K562 (cell line): ENCODE results near the gene SEC22C. TPM values are rescaled to one million over a fixed set of nuclear protein-coding genes. Genes with fewer than 3 reads are reported as not detected.
A peak's percentile ranks its signal among the peaks of the same experiment; 100 is the strongest.

Experiments used
- CGGBP1 ChIP-seq: fragments of 250-450 bp; sonication (Bioruptor Pico); IDR thresholded peaks from 2 replicates; pipeline ENCODE4 v1.9.0; 2021; ENCODE audit warnings: mild to moderate bottlenecking
- CREB5 ChIP-seq: fragments of 250-450 bp; sonication (Bioruptor Pico); IDR thresholded peaks from 2 replicates; pipeline ENCODE4 v1.5.0; 2020; ENCODE audit warnings: mild to moderate bottlenecking
- JUN ChIP-seq, 2 experiments: sonication (generic) in 1 of 2; formaldehyde crosslinking in 1 of 2; IDR thresholded peaks; 2 replicates each; pipeline versions ENCODE4 v1.6.1 to v1.8.0; 2012 to 2022; ENCODE audit warnings: borderline replicate concordance in 2 of 2, mild to moderate bottlenecking in 2 of 2, improper control_type of control experiment in 1 of 2, low read depth in 1 of 2, low read length in 1 of 2, missing genetic modification reagents in 1 of 2
- PBX2 ChIP-seq, 2 experiments: IDR thresholded peaks in 1 of 2; conservative IDR thresholded peaks in 1 of 2; 2 replicates each; pipeline ENCODE4 v1.6.1; 2016; ENCODE audit warnings: low read depth in 2 of 2, mild to moderate bottlenecking in 1 of 2, missing compliant biosample characterization in 1 of 2, missing genetic modification characterization in 1 of 2, moderate library complexity in 1 of 2
- SMARCA4 ChIP-seq: fragments of 450-650 bp; IDR thresholded peaks from 2 replicates; pipeline ENCODE4 v1.6.1; 2016
- THRA ChIP-seq: fragments of 450-650 bp; IDR thresholded peaks from 2 replicates; pipeline ENCODE4 v1.6.1; 2017; ENCODE audit warnings: mild to moderate bottlenecking, moderate library complexity
- THRAP3 ChIP-seq: fragments of 450-650 bp; IDR thresholded peaks from 2 replicates; pipeline ENCODE4 v1.6.1; 2016; ENCODE audit warnings: mild to moderate bottlenecking, inconsistent platforms, borderline replicate concordance
- ZBTB7A ChIP-seq: IDR thresholded peaks from 2 replicates; pipeline ENCODE4 v1.6.1; 2011; ENCODE audit warnings: low read depth, mild to moderate bottlenecking, low read length, moderate library complexity, borderline replicate concordance; ENCODE audit not compliant: control insufficient read depth
- ZKSCAN1 ChIP-seq: fragments of 150-350 bp; IDR thresholded peaks from 2 replicates; pipeline ENCODE4 v1.6.1; 2016; ENCODE audit warnings: low read depth, low read length
- ZNF511 ChIP-seq: sonication (generic); formaldehyde crosslinking; IDR thresholded peaks from 2 replicates; pipeline ENCODE4 v1.8.0; 2022; ENCODE audit warnings: mild to moderate bottlenecking, missing genetic modification reagents
- ZNF57 ChIP-seq: fragments of 450-650 bp; formaldehyde crosslinking; IDR thresholded peaks from 2 replicates; pipeline ENCODE4 v1.4.0; 2020; ENCODE audit warnings: mild to moderate bottlenecking, moderate library complexity
- polyA plus RNA-seq, 8 experiments: library from polyadenylated mRNA; depleted of rRNA in 4 of 8; stranded (reverse) in 5 of 8; unstranded in 3 of 8; fragments of >200 nt; fragmentation: Nextera tagmentation in 2 of 8; fragmentation: Illumina TruSeq in 1 of 8; extraction: Ambion mirVana in 2 of 8; extraction: Trizol in 1 of 8; gene quantifications; 2 replicates each; pipeline versions ENCODE4 v1.2.1 to v1.2.3, GENCODE V29; 2011 to 2014; ENCODE audit warnings: inconsistent platforms in 1 of 8, missing spikeins in 1 of 8
- total RNA-seq, 7 experiments: library from RNA; depleted of rRNA in 6 of 7; stranded (reverse); fragments of >200 nt in 6 of 7; fragmentation: Illumina TruSeq in 2 of 7; extraction: Trizol in 2 of 7; gene quantifications; 2 replicates each; pipeline versions ENCODE4 v1.2.1 to v1.2.3, GENCODE V29; 2011 to 2021; ENCODE audit warnings: low replicate concordance in 1 of 7
- TF ChIP-seq, protein P1 (sequence below), 2 experiments: fragments of 150-350 bp in 1 of 2; IDR thresholded peaks; 2 replicates each; pipeline ENCODE4 v1.6.1; 2012 to 2016; ENCODE audit warnings: low read depth in 2 of 2, low read length in 2 of 2, mild to moderate bottlenecking in 1 of 2, moderate library complexity in 1 of 2
- TF ChIP-seq, protein P2 (sequence below): fragments of 250-450 bp; sonication (Bioruptor Pico); IDR thresholded peaks from 2 replicates; pipeline ENCODE4 v1.5.0; 2021

Gene SEC22C
- total and polyA plus RNA-seq, 9 of the 15 experiments (the other 6 are each of a cell fraction or from before 2014, with no cell fraction given), result 35.6 to 68.4 (median 50.7) TPM

GRCh38 chr3:42600111-42600957 lies 18.6 kb upstream of the SEC22C start, which contains the start of gene NKTR (continued):
- TF ChIP-seq PBX2 (CRISPR knock-in tag; IDR thresholded peaks at IDR 0.05; ENCODE audit: low read depth), result no peak
- TF ChIP-seq PBX2 (tag; conservative IDR thresholded peaks at IDR 0.05; ENCODE audit: low read depth), result no peak
- TF ChIP-seq, protein P1, sequence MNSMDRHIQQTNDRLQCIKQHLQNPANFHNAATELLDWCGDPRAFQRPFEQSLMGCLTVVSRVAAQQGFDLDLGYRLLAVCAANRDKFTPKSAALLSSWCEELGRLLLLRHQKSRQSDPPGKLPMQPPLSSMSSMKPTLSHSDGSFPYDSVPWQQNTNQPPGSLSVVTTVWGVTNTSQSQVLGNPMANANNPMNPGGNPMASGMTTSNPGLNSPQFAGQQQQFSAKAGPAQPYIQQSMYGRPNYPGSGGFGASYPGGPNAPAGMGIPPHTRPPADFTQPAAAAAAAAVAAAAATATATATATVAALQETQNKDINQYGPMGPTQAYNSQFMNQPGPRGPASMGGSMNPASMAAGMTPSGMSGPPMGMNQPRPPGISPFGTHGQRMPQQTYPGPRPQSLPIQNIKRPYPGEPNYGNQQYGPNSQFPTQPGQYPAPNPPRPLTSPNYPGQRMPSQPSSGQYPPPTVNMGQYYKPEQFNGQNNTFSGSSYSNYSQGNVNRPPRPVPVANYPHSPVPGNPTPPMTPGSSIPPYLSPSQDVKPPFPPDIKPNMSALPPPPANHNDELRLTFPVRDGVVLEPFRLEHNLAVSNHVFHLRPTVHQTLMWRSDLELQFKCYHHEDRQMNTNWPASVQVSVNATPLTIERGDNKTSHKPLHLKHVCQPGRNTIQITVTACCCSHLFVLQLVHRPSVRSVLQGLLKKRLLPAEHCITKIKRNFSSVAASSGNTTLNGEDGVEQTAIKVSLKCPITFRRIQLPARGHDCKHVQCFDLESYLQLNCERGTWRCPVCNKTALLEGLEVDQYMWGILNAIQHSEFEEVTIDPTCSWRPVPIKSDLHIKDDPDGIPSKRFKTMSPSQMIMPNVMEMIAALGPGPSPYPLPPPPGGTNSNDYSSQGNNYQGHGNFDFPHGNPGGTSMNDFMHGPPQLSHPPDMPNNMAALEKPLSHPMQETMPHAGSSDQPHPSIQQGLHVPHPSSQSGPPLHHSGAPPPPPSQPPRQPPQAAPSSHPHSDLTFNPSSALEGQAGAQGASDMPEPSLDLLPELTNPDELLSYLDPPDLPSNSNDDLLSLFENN (IDR thresholded peaks at IDR 0.05; ENCODE audit: low read depth in 2 of 2, low read length in 2 of 2), result 0 out of 4 replicates have a peak, but pooled peaks of 1 of the 2 experiments have one; percentile 63
- TF ChIP-seq SMARCA4, result peak; percentile 66
- TF ChIP-seq, protein P2, sequence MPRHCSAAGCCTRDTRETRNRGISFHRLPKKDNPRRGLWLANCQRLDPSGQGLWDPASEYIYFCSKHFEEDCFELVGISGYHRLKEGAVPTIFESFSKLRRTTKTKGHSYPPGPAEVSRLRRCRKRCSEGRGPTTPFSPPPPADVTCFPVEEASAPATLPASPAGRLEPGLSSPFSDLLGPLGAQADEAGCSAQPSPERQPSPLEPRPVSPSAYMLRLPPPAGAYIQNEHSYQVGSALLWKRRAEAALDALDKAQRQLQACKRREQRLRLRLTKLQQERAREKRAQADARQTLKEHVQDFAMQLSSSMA, result no peak
- TF ChIP-seq JUN (IDR thresholded peaks at IDR 0.05; ENCODE audit: borderline replicate concordance, low read depth, low read length), result peak; percentile 70; the same call in 1 of the 2 replicates
- peak; percentile 82; the same call in 1 of the 2 replicates for TF ChIP-seq JUN (CRISPR knock-in tag; IDR thresholded peaks at IDR 0.05; ENCODE audit: borderline replicate concordance)
- TF ChIP-seq ZKSCAN1, result no peak
- peak; percentile 17; the same call in 1 of the 2 replicates for TF ChIP-seq ZNF511 (CRISPR knock-in tag)
- TF ChIP-seq THRA, result no peak
- no peak for TF ChIP-seq THRAP3
- peak; percentile 95; the same call in 1 of the 2 replicates for TF ChIP-seq ZBTB7A
- TF ChIP-seq CREB5, result no peak
- no peak for TF ChIP-seq ZNF57 (CRISPR knock-in tag)
- TF ChIP-seq CGGBP1 (CRISPR knock-in tag), result peak; percentile 47; the same call in 1 of the 2 replicates
